ENCODE results near the gene WDR77.
A peak's percentile ranks its signal among the peaks of the same experiment; 100 is the strongest.

- TF ChIP-seq POLR2A (IDR thresholded peaks at IDR 0.05) (peak in 1 of 2 donors; percentile 13), CTCF (IDR thresholded peaks at IDR 0.05) (no peak)
These were observed 40.5 kb upstream of the WDR77 start for GRCh38 chr1:111489604-111490003.

All from sigmoid colon (tissue), 3 donors.